Measurements from ENCODE around the gene TRIP10.
"Not testable (repeated sequence)": the region's sequence is repeated elsewhere in the genome, so short reads cannot be mapped to it uniquely, and the experiment has no call there.

TRIP10 gene

GRCh38 chr19:6761053-6761676, 21.7 kb downstream of the TRIP10 start:
- no peak for DNase-seq (ENCODE audit: low read depth)
- H3K4me3 ChIP-seq (ENCODE audit: low read depth, low read length): no peak overlapping the region

- DNase-seq (ENCODE audit: low read depth); H3K4me3 ChIP-seq (ENCODE audit: low read depth, low read length): not testable (repeated sequence)
Observed at GRCh38 chr19:6762253-6762797, 22.8 kb downstream of the TRIP10 start.

GRCh38 chr19:6765738-6766356, 26.4 kb downstream of the TRIP10 start:
- no peak overlapping the region for H3K4me3 ChIP-seq (ENCODE audit: low read depth, low read length)
- no peak for DNase-seq (ENCODE audit: low read depth)

- H3K4me3 ChIP-seq (ENCODE audit: low read depth, low read length): no peak overlapping the region
- DNase-seq (ENCODE audit: low read depth): no peak
Observed at GRCh38 chr19:6766357-6767080, 27.0 kb downstream of the TRIP10 start.

GRCh38 chr19:6767081-6767356, 27.5 kb downstream of the TRIP10 start:
- no peak for DNase-seq (ENCODE audit: low read depth)
- H3K4me3 ChIP-seq (ENCODE audit: low read depth, low read length): peak overlapping the region; percentile 31

GRCh38 chr19:6767357-6768235, 28.1 kb downstream of the TRIP10 start, which contains the start of gene SH2D3A:
Gene SH2D3A (minus strand): TSS chr19:6767435. CDS start chr19:6763748, 3,687 bp downstream.
- DNase-seq (ENCODE audit: low read depth): no peak
- peak within 1 kb of the TSS; percentile 31 for H3K4me3 ChIP-seq (ENCODE audit: low read depth, low read length)

- no peak overlapping the region for H3K4me3 ChIP-seq (ENCODE audit: low read depth, low read length)
- DNase-seq (ENCODE audit: low read depth): no peak
Observed at GRCh38 chr19:6768236-6768785, 28.8 kb downstream of the TRIP10 start.

- no peak overlapping the region for H3K4me3 ChIP-seq (ENCODE audit: low read depth, low read length)
- DNase-seq (ENCODE audit: low read depth): no peak
Observed at GRCh38 chr19:6769006-6769619, 29.6 kb downstream of the TRIP10 start.

GRCh38 chr19:6771648-6772027, 32.2 kb downstream of the TRIP10 start:
- DNase-seq (ENCODE audit: low read depth); H3K4me3 ChIP-seq (ENCODE audit: low read depth, low read length): not testable (repeated sequence)

GRCh38 chr19:6772028-6772865, 32.8 kb downstream of the TRIP10 start, which contains the start of gene VAV1:
Gene VAV1 (plus strand): TSS chr19:6772708. CDS start chr19:6772808, 100 bp downstream.
- no peak for DNase-seq (ENCODE audit: low read depth)

GRCh38 chr19:6772866-6773322, 33.4 kb downstream of the TRIP10 start:
- H3K4me3 ChIP-seq (ENCODE audit: low read depth, low read length): no peak overlapping the region
- no peak for DNase-seq (ENCODE audit: low read depth)

More at GRCh38 chr19:6772028-6772865, 32.8 kb downstream of the TRIP10 start, which contains the start of gene VAV1:
- H3K4me3 ChIP-seq (ENCODE audit: low read depth, low read length): no peak within 1 kb of the TSS

- no peak overlapping the region for H3K4me3 ChIP-seq (ENCODE audit: low read depth, low read length)
- DNase-seq (ENCODE audit: low read depth): no peak
Observed at GRCh38 chr19:6773323-6773931, 33.9 kb downstream of the TRIP10 start.

GRCh38 chr19:6774821-6775707, 35.6 kb downstream of the TRIP10 start:
- no peak for DNase-seq (ENCODE audit: low read depth)
- no peak overlapping the region for H3K4me3 ChIP-seq (ENCODE audit: low read depth, low read length)

GRCh38 chr19:6776045-6776444, 36.6 kb downstream of the TRIP10 start:
- not testable (repeated sequence) for H3K4me3 ChIP-seq (ENCODE audit: low read depth, low read length); DNase-seq (ENCODE audit: low read depth)

GRCh38 chr19:6776999-6777398, 37.5 kb downstream of the TRIP10 start:
- no peak for DNase-seq (ENCODE audit: low read depth)
- H3K4me3 ChIP-seq (ENCODE audit: low read depth, low read length): no peak overlapping the region

- DNase-seq (ENCODE audit: low read depth): no peak
- H3K4me3 ChIP-seq (ENCODE audit: low read depth, low read length): no peak overlapping the region
Observed at GRCh38 chr19:6777434-6777833, 38.0 kb downstream of the TRIP10 start.

Measured in skeletal muscle cell (primary cell).